Measurements from ENCODE around the gene VWF. TPM values are rescaled to one million over a fixed set of nuclear protein-coding genes. Genes with fewer than 3 reads are reported as not detected.

Gene VWF
- total and polyA plus RNA-seq, 2 experiments from 2014 or later = 0.42 to 0.56 TPM

DNA sequence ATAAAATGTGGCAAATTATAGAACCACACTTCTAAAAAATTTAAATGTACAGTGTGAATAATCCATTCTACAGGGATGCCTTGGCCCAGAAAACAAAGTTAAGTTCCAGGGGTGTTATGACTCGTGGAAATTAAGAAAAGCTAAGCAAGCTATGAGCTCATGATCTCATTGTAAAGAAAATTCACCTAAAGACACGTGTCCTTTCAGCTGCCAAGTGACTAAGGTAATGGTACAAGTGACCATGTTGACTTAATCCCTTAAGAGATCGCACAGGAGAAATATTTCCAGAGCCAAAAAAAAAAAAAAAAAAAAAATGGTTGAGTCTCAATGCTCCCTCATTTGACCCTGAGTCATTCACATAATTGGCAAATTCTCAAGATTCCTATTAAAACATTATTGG, 128.0 kb downstream of the VWF start:
- Histone ChIP-seq H3K4me2 (no peak overlapping the region), H3K9me2 (ENCODE audit: insufficient read depth) (no peaks in the 10 kb centered on the region), H3K4me1 (ENCODE audit: insufficient read depth) (no peaks in the 10 kb centered on the region), H3K27ac (ENCODE audit: low read depth) (no peak overlapping the region), H4K20me1 (replicated peaks; ENCODE audit: insufficient read depth) (no peaks in the 10 kb centered on the region), H3K4me3 (no peak overlapping the region), H3K27me3 (ENCODE audit: insufficient read depth) (no peaks in the 10 kb centered on the region), H3F3A (replicated peaks; ENCODE audit: low read depth) (no peaks in the 10 kb centered on the region), H3K79me2 (replicated peaks; ENCODE audit: insufficient read depth) (no peaks in the 10 kb centered on the region), H3K36me3 (ENCODE audit: insufficient read depth) (no peaks in the 10 kb centered on the region), H2AFZ (no peak overlapping the region)
- Mint-ChIP-seq H3K4me3 (no peak overlapping the region), H3K27me3 (ENCODE audit: insufficient read depth, low read depth, poor library complexity) (no peaks in the 10 kb centered on the region), H3K4me1 (no peaks in the 10 kb centered on the region), H3K27ac (no peak overlapping the region), H3K9me3 (no peaks in the 10 kb centered on the region), H3K36me3 (ENCODE audit: low read depth) (no peaks in the 10 kb centered on the region)
- ATAC-seq (no peak), DNase-seq (ENCODE audit: low spot score) (no peak)
- TF ChIP-seq STAT1 (IDR thresholded peaks at IDR 0.05; ENCODE audit: unreplicated experiment) (no peak), NANOG (IDR thresholded peaks at IDR 0.05; ENCODE audit: borderline replicate concordance) (no peak), EZH2phosphoT487 (IDR thresholded peaks at IDR 0.05; ENCODE audit: unreplicated experiment) (no peak), ZNF114 (CRISPR knock-in tag; IDR thresholded peaks at IDR 0.05) (no peak), POLR2AphosphoS5 (IDR thresholded peaks at IDR 0.05; ENCODE audit: low read depth) (no peak)
- TF ChIP-seq, protein P1, sequence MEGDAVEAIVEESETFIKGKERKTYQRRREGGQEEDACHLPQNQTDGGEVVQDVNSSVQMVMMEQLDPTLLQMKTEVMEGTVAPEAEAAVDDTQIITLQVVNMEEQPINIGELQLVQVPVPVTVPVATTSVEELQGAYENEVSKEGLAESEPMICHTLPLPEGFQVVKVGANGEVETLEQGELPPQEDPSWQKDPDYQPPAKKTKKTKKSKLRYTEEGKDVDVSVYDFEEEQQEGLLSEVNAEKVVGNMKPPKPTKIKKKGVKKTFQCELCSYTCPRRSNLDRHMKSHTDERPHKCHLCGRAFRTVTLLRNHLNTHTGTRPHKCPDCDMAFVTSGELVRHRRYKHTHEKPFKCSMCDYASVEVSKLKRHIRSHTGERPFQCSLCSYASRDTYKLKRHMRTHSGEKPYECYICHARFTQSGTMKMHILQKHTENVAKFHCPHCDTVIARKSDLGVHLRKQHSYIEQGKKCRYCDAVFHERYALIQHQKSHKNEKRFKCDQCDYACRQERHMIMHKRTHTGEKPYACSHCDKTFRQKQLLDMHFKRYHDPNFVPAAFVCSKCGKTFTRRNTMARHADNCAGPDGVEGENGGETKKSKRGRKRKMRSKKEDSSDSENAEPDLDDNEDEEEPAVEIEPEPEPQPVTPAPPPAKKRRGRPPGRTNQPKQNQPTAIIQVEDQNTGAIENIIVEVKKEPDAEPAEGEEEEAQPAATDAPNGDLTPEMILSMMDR (conservative IDR thresholded peaks at IDR 0.05; ENCODE audit: low read depth in 2 of 2) = no peak
- TF ChIP-seq, protein P2, sequence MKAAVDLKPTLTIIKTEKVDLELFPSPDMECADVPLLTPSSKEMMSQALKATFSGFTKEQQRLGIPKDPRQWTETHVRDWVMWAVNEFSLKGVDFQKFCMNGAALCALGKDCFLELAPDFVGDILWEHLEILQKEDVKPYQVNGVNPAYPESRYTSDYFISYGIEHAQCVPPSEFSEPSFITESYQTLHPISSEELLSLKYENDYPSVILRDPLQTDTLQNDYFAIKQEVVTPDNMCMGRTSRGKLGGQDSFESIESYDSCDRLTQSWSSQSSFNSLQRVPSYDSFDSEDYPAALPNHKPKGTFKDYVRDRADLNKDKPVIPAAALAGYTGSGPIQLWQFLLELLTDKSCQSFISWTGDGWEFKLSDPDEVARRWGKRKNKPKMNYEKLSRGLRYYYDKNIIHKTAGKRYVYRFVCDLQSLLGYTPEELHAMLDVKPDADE (IDR thresholded peaks at IDR 0.05) = no peak
- TF ChIP-seq, protein P3, sequence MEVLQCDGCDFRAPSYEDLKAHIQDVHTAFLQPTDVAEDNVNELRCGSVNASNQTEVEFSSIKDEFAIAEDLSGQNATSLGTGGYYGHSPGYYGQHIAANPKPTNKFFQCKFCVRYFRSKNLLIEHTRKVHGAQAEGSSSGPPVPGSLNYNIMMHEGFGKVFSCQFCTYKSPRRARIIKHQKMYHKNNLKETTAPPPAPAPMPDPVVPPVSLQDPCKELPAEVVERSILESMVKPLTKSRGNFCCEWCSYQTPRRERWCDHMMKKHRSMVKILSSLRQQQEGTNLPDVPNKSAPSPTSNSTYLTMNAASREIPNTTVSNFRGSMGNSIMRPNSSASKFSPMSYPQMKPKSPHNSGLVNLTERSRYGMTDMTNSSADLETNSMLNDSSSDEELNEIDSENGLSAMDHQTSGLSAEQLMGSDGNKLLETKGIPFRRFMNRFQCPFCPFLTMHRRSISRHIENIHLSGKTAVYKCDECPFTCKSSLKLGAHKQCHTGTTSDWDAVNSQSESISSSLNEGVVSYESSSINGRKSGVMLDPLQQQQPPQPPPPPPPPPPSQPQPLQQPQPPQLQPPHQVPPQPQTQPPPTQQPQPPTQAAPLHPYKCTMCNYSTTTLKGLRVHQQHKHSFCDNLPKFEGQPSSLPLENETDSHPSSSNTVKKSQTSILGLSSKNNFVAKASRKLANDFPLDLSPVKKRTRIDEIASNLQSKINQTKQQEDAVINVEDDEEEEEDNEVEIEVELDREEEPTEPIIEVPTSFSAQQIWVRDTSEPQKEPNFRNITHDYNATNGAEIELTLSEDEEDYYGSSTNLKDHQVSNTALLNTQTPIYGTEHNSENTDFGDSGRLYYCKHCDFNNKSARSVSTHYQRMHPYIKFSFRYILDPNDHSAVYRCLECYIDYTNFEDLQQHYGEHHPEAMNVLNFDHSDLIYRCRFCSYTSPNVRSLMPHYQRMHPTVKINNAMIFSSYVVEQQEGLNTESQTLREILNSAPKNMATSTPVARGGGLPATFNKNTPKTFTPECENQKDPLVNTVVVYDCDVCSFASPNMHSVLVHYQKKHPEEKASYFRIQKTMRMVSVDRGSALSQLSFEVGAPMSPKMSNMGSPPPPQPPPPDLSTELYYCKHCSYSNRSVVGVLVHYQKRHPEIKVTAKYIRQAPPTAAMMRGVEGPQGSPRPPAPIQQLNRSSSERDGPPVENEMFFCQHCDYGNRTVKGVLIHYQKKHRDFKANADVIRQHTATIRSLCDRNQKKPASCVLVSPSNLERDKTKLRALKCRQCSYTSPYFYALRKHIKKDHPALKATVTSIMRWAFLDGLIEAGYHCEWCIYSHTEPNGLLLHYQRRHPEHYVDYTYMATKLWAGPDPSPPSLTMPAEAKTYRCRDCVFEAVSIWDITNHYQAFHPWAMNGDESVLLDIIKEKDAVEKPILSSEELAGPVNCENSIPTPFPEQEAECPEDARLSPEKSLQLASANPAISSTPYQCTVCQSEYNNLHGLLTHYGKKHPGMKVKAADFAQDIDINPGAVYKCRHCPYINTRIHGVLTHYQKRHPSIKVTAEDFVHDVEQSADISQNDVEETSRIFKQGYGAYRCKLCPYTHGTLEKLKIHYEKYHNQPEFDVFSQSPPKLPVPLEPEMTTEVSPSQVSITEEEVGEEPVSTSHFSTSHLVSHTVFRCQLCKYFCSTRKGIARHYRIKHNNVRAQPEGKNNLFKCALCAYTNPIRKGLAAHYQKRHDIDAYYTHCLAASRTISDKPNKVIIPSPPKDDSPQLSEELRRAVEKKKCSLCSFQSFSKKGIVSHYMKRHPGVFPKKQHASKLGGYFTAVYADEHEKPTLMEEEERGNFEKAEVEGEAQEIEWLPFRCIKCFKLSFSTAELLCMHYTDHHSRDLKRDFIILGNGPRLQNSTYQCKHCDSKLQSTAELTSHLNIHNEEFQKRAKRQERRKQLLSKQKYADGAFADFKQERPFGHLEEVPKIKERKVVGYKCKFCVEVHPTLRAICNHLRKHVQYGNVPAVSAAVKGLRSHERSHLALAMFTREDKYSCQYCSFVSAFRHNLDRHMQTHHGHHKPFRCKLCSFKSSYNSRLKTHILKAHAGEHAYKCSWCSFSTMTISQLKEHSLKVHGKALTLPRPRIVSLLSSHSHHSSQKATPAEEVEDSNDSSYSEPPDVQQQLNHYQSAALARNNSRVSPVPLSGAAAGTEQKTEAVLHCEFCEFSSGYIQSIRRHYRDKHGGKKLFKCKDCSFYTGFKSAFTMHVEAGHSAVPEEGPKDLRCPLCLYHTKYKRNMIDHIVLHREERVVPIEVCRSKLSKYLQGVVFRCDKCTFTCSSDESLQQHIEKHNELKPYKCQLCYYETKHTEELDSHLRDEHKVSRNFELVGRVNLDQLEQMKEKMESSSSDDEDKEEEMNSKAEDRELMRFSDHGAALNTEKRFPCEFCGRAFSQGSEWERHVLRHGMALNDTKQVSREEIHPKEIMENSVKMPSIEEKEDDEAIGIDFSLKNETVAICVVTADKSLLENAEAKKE (CRISPR knock-in tag; IDR thresholded peaks at IDR 0.05) = no peak
